Lung (tissue), 12 donors: Measurements from ENCODE around the gene INSC. TPM values are rescaled to one million over a fixed set of nuclear protein-coding genes. Genes with fewer than 3 reads are reported as not detected.

Experiments
- ATAC-seq: fragments of 200-7000 bp; cut with Tn5 transposase; one replicate; pipeline ENCODE4 v1.9.1; 2020; ENCODE audit warnings: moderate number of reproducible peaks; ENCODE audit not compliant: insufficient read depth, low FRiP score
- DNase-seq, 3 donors: peaks; one replicate each; pipeline ENCODE4 v3.0.0-alpha.2; 2013 to 2017
- H3K27ac ChIP-seq, 2 donors: one replicate each; pipeline ENCODE4 v1.5.1; 2013; ENCODE audit warnings: mild to moderate bottlenecking in 2 of 2, moderate library complexity in 2 of 2, control low read depth in 1 of 2, inconsistent platforms in 1 of 2, low read depth in 1 of 2, low read length in 1 of 2
- H3K27me3 ChIP-seq, 3 donors: one replicate each; pipeline ENCODE4 v1.5.1; 2013; ENCODE audit warnings: low read length in 2 of 3; ENCODE audit not compliant: control insufficient read depth in 3 of 3, insufficient read depth in 3 of 3
- H3K36me3 ChIP-seq, 4 donors: one replicate each; pipeline ENCODE4 v1.5.1; 2013; ENCODE audit warnings: low read length in 4 of 4, mild to moderate bottlenecking in 1 of 4, moderate library complexity in 1 of 4; ENCODE audit not compliant: control insufficient read depth in 4 of 4, insufficient read depth in 4 of 4
- H3K4me1 ChIP-seq, 5 donors: one replicate each; pipeline ENCODE4 v1.5.1; 2013; ENCODE audit warnings: low read length in 5 of 5, mild to moderate bottlenecking in 2 of 5, moderate library complexity in 1 of 5; ENCODE audit not compliant: control insufficient read depth in 5 of 5, insufficient read depth in 5 of 5
- H3K4me3 ChIP-seq: one replicate; pipeline ENCODE4 v1.5.1; 2013; ENCODE audit warnings: mild to moderate bottlenecking, control low read depth, moderate library complexity
- H3K9ac ChIP-seq, 2 donors: one replicate each; pipeline ENCODE4 v1.5.1; 2013; ENCODE audit warnings: low read length in 2 of 2, control low read depth in 1 of 2; ENCODE audit not compliant: insufficient read depth in 1 of 2
- H3K9me3 ChIP-seq, 4 donors: one replicate each; pipeline ENCODE4 v1.5.1; 2013; ENCODE audit warnings: low read length in 3 of 4, mild to moderate bottlenecking in 1 of 4, moderate library complexity in 1 of 4; ENCODE audit not compliant: control insufficient read depth in 4 of 4, insufficient read depth in 3 of 4
- CTCF ChIP-seq: IDR thresholded peaks from 2 replicates; pipeline ENCODE4 v1.5.1; 2012; ENCODE audit warnings: mild to moderate bottlenecking; ENCODE audit errors: control extremely low read depth, extremely low read depth
- WGBS, 2 donors: extraction: QIAGEN DNeasy Blood & Tissue Kit; methylation state at CpG; one replicate each; pipeline ENCODE4 v1.1.7; 2013; 5-methylcytosine and 5-hydroxymethylcytosine counted together
- polyA plus RNA-seq, 2 donors: library from polyadenylated mRNA; stranded (reverse); fragments of 200-250 nt; gene quantifications; one replicate each; pipeline ENCODE4 v1.2.1, GENCODE V29; 2013
- total RNA-seq, 2 donors: library from RNA; depleted of rRNA in 1 of 2; stranded (reverse); fragments of >200 nt in 1 of 2; gene quantifications; one replicate each; pipeline ENCODE4 v1.2.1, GENCODE V29; 2014 to 2021
- donor health status: control.
- donor health status: control.
- donor health status: Bipolar disorder and iron deficiency.
- donor health status: healthy.
- donor health status: DM: yes; HTN: yes; CAD: no.

Gene INSC
- total and polyA plus RNA-seq, 4 donors = 0.49 to 0.91 (median 0.73) TPM

- H3K27ac ChIP-seq = no peak overlapping the region
- ATAC-seq = no peak
- peaks cover 0 to 21% (median 0%) of the 10 kb centered on the region in 5 donors for H3K4me1 ChIP-seq
- DNase-seq = peak in 2 of 3 donors; percentile 45 to 77
- H3K4me3 ChIP-seq = no peak overlapping the region
- no peaks in the 10 kb centered on the region for H3K27me3 ChIP-seq
- 67 to 90% methylated on average over 2 of the region's 2 CpGs for WGBS, 2 donors
- H3K9me3 ChIP-seq = no peaks in the 10 kb centered on the region
- H3K9ac ChIP-seq = no peak overlapping the region
- H3K36me3 ChIP-seq = no peaks in the 10 kb centered on the region
- TF ChIP-seq CTCF = no peak
Measured at GRCh38 chr11:15197696-15198095, 83.0 kb downstream of the INSC start.

- H3K9ac ChIP-seq = no peak overlapping the region
- DNase-seq = peak in 1 of 3 donors; percentile 35
- H3K27ac ChIP-seq = no peak overlapping the region
- TF ChIP-seq CTCF = no peak
- 92 to 93% methylated on average over 2 of the region's 2 CpGs for WGBS, 2 donors
- no peaks in the 10 kb centered on the region for H3K36me3 ChIP-seq
- no peaks in the 10 kb centered on the region for H3K27me3 ChIP-seq
- peaks cover 0 to 21% (median 0%) of the 10 kb centered on the region in 5 donors for H3K4me1 ChIP-seq
- no peak for ATAC-seq
- H3K4me3 ChIP-seq = no peak overlapping the region
- no peaks in the 10 kb centered on the region for H3K9me3 ChIP-seq
Measured at GRCh38 chr11:15198284-15198683, 83.6 kb downstream of the INSC start.

- Histone ChIP-seq H3K27me3 (no peaks in the 10 kb centered on the region), H3K36me3 (no peaks in the 10 kb centered on the region), H3K9me3 (no peaks in the 10 kb centered on the region), H3K4me3 (no peak overlapping the region), H3K4me1 (peaks cover 0 to 21% (median 0%) of the 10 kb centered on the region in 5 donors), H3K9ac (no peak overlapping the region), H3K27ac (no peak overlapping the region)
- TF ChIP-seq CTCF = no peak
- peak in 1 of 3 donors; percentile 14 for DNase-seq
- ATAC-seq = no peak
- WGBS, 2 donors = 58 to 80% methylated on average over 3 of the region's 3 CpGs
Measured at GRCh38 chr11:15199693-15200092, 85.0 kb downstream of the INSC start.

- no peak for ATAC-seq
- Histone ChIP-seq H3K36me3 (no peaks in the 10 kb centered on the region), H3K9ac (no peak overlapping the region), H3K4me1 (peaks cover 0 to 12% (median 0%) of the 10 kb centered on the region in 5 donors), H3K27me3 (no peaks in the 10 kb centered on the region), H3K27ac (no peak overlapping the region), H3K4me3 (no peak overlapping the region), H3K9me3 (no peaks in the 10 kb centered on the region)
- WGBS, 2 donors = 94 to 97% methylated on average over 12 of the region's 12 CpGs
- no peak for TF ChIP-seq CTCF
- DNase-seq = no peak
Measured at GRCh38 chr11:15200696-15201095, 86.0 kb downstream of the INSC start.
